ENCODE measurements around the gene ARHGEF11. TPM values are rescaled to one million over a fixed set of nuclear protein-coding genes. Genes with fewer than 3 reads are reported as not detected.

Gene ARHGEF11
- total RNA-seq, 1 experiment from 2014 or later: 24.9 TPM

GRCh38 chr1:156912861-156913808, 132.4 kb downstream of the ARHGEF11 start:
- no peak for DNase-seq (ENCODE audit: low spot score)

- no peak for DNase-seq (ENCODE audit: low spot score)
These were observed 133.2 kb downstream of the ARHGEF11 start for GRCh38 chr1:156912310-156912709.

- no peak for DNase-seq (ENCODE audit: low spot score)
These were observed 133.8 kb downstream of the ARHGEF11 start for GRCh38 chr1:156911577-156912298.

GRCh38 chr1:156910309-156910782, 135.2 kb downstream of the ARHGEF11 start:
- peak; percentile 65 for DNase-seq (ENCODE audit: low spot score)

GRCh38 chr1:156909671-156910070, 135.9 kb downstream of the ARHGEF11 start:
- DNase-seq (ENCODE audit: low spot score): no peak

- DNase-seq (ENCODE audit: low spot score): no peak
These were observed 136.6 kb downstream of the ARHGEF11 start for GRCh38 chr1:156908955-156909354.

GRCh38 chr1:156908541-156908940, 137.0 kb downstream of the ARHGEF11 start:
- DNase-seq (ENCODE audit: low spot score): no peak

- DNase-seq (ENCODE audit: low spot score): no peak
These were observed 139.2 kb downstream of the ARHGEF11 start for GRCh38 chr1:156906206-156906906.

GRCh38 chr1:156905651-156906050, 139.9 kb downstream of the ARHGEF11 start:
- no peak for DNase-seq (ENCODE audit: low spot score)

GRCh38 chr1:156905176-156905575, 140.4 kb downstream of the ARHGEF11 start:
- no peak for DNase-seq (ENCODE audit: low spot score)

GRCh38 chr1:156904187-156904959, 141.2 kb downstream of the ARHGEF11 start:
- no peak for DNase-seq (ENCODE audit: low spot score)

GRCh38 chr1:156903328-156904091, 142.0 kb downstream of the ARHGEF11 start:
- no peak for DNase-seq (ENCODE audit: low spot score)

- DNase-seq (ENCODE audit: low spot score): no peak
These were observed 143.3 kb downstream of the ARHGEF11 start for GRCh38 chr1:156901966-156902915.

GRCh38 chr1:156901590-156901900, 144.0 kb downstream of the ARHGEF11 start:
- no peak for DNase-seq (ENCODE audit: low spot score)

- no peak for DNase-seq (ENCODE audit: low spot score)
These were observed 144.5 kb downstream of the ARHGEF11 start for GRCh38 chr1:156900896-156901589.

- no peak for DNase-seq (ENCODE audit: low spot score)
These were observed 145.4 kb downstream of the ARHGEF11 start for GRCh38 chr1:156899956-156900718.

- DNase-seq (ENCODE audit: low spot score): no peak
These were observed 146.4 kb downstream of the ARHGEF11 start for GRCh38 chr1:156898971-156899664.

All from HT-29 (cell line).